Pancreas (tissue), 10 donors: Measurements from ENCODE around the gene DNAH2. TPM values are rescaled to one million over a fixed set of nuclear protein-coding genes. Genes with fewer than 3 reads are reported as not detected.

Source experiments
- ATAC-seq, 4 donors: fragments of 200-7000 bp; cut with Tn5 transposase; one replicate each; pipeline versions ENCODE4 v1.8.0 to v1.9.1; 2020; ENCODE audit warnings: mild to moderate bottlenecking in 4 of 4, moderate library complexity in 4 of 4
- DNase-seq, 6 donors: peaks; one replicate each; pipeline ENCODE4 v3.0.0-alpha.2; 2020
- FAIRE-seq: peaks from 2 replicates; lab custom pipeline; 2012; peaks lifted over from hg19 to GRCh38; lab: Jason Lieb, UNC
- H3K27ac ChIP-seq, 4 donors: fragments of 200-600 bp; sonication (generic); 1 replicate in 3 of 4; 2 replicates in 1 of 4; pipeline versions ENCODE4 v1.5.0 to v1.8.0; 2020
- H3K27me3 ChIP-seq, 4 donors: fragments of 200-600 bp; one replicate each; pipeline ENCODE4 v1.8.0; 2021
- H3K36me3 ChIP-seq, 3 donors: fragments of 200-600 bp; sonication (generic) in 1 of 3; one replicate each; pipeline versions ENCODE4 v1.5.0 to v1.8.0; 2020 to 2021
- H3K4me1 ChIP-seq, 3 donors: fragments of 200-600 bp; one replicate each; pipeline ENCODE4 v1.8.0; 2021
- H3K4me3 ChIP-seq, 4 donors: fragments of 200-600 bp; sonication (generic) in 2 of 4; one replicate each; pipeline versions ENCODE4 v1.5.0 to v1.8.0; 2020 to 2021
- H3K9me3 ChIP-seq, 4 donors: fragments of 200-600 bp; one replicate each; pipeline ENCODE4 v1.8.0; 2021
- CTCF ChIP-seq, 4 donors: fragments of 200-600 bp; sonication (generic) in 3 of 4; IDR thresholded peaks; one replicate each; pipeline versions ENCODE4 v1.5.0 to v1.8.0; 2021; ENCODE audit warnings: antibody characterized with exemption in 4 of 4
- WGBS, 2 donors: extraction: QIAGEN DNeasy Blood & Tissue Kit; methylation state at CpG; one replicate each; pipeline ENCODE4 v1.1.7; 2013; 5-methylcytosine and 5-hydroxymethylcytosine counted together
- intact Hi-C, 3 donors: fragments of 100-400 bp; cut with DNase I; formaldehyde crosslinking; loops; one replicate each; pipeline versions ENCODE4 v1.11.1 to v1.14.2; 2022
- polyA plus RNA-seq, 2 donors: library from polyadenylated mRNA; stranded (reverse); fragments of 200-250 nt; gene quantifications; one replicate each; pipeline ENCODE4 v1.2.3, GENCODE V29; 2013
- total RNA-seq, 6 donors: library from RNA; stranded (reverse); fragmentation: NEBNext Ultra II Directional in 4 of 6; extraction: Animal tissue kit (Norgen Biotek cat#: 25700) in 4 of 6; gene quantifications; one replicate each; pipeline versions ENCODE4 v1.2.1 to v1.2.4, GENCODE V29; 2021 to 2023
- donor health status: healthy with polysubstance abuse.
- donor health status: DM: no; HTN: no; CAD: no; lungs with moderate emphysema.
- donor health status: DM: no; HTN: no; CAD: no.
- donor health status: control.
- donor health status: control.
- donor health status: Bipolar disorder and iron deficiency.
- donor health status: DM: yes; HTN: yes; CAD: no.
- donor health status: DM: no; HTN: no; CAD: no.
- donor health status: DM: no; HTN: no; CAD: no.
- donor health status: DM: yes; HTN: yes; CAD: no.

DNAH2 gene
- total and polyA plus RNA-seq, 8 donors: 0.09 to 0.52 (median 0.24) TPM

GRCh38 chr17:7843257-7843535, 125.7 kb downstream of the DNAH2 start:
- ATAC-seq (no peak), DNase-seq (peak in 2 of 6 donors; percentile 67 to 80), FAIRE-seq (no peak)
- H3K27me3 ChIP-seq: no peaks in the 10 kb centered on the region
- 0 to 1% methylated on average over 17 of the region's 17 CpGs for WGBS, 2 donors
- peaks cover 0 to 7% (median 6%) of the 10 kb centered on the region in 3 donors for H3K36me3 ChIP-seq
- peaks cover 13 to 23% (median 17%) of the 10 kb centered on the region in 3 donors for H3K4me1 ChIP-seq
- peak overlapping the region; percentile 90 to 99 (median 96) for H3K27ac ChIP-seq
- peak overlapping the region; percentile 56 to 71 (median 61) for H3K4me3 ChIP-seq
- intact Hi-C loops: no loop called here
- TF ChIP-seq CTCF (IDR thresholded peaks at IDR 0.05): no peak
- no peaks in the 10 kb centered on the region for H3K9me3 ChIP-seq

- H3K4me1 ChIP-seq: peaks cover 13 to 22% (median 17%) of the 10 kb centered on the region in 3 donors
- FAIRE-seq: no peak
- peak overlapping the region; percentile 56 to 71 (median 61) for H3K4me3 ChIP-seq
- intact Hi-C loops: no loop called here
- H3K27ac ChIP-seq: peak overlapping the region; percentile 90 to 99 (median 96)
- no peaks in the 10 kb centered on the region for H3K27me3 ChIP-seq
- H3K9me3 ChIP-seq: no peaks in the 10 kb centered on the region
- 0 to 1% methylated on average over 45 to 61 of the region's 61 CpGs for WGBS, 2 donors
- DNase-seq: peak; percentile 84 to 93 (median 89)
- H3K36me3 ChIP-seq: peaks cover 0 to 9% (median 6%) of the 10 kb centered on the region in 3 donors
- ATAC-seq: peak; percentile 42 to 59 (median 55)
- no peak for TF ChIP-seq CTCF (IDR thresholded peaks at IDR 0.05)
Observed at GRCh38 chr17:7843536-7844291, 126.2 kb downstream of the DNAH2 start.

GRCh38 chr17:7844292-7845154, 127.0 kb downstream of the DNAH2 start:
- FAIRE-seq (no peak), ATAC-seq (peak; percentile 49 to 72 (median 67)), DNase-seq (peak; percentile 89 to 95 (median 90))
- WGBS, 2 donors: 0% methylated on average over 68 to 71 of the region's 71 CpGs
- Histone ChIP-seq H3K36me3 (peaks cover 0 to 17% (median 6%) of the 10 kb centered on the region in 3 donors), H3K27ac (peak overlapping the region; percentile 90 to 99 (median 96)), H3K27me3 (no peaks in the 10 kb centered on the region), H3K4me3 (peak overlapping the region; percentile 56 to 71 (median 61)), H3K4me1 (peaks cover 13 to 18% (median 17%) of the 10 kb centered on the region in 3 donors), H3K9me3 (no peaks in the 10 kb centered on the region)
- no peak for TF ChIP-seq CTCF (IDR thresholded peaks at IDR 0.05)
- intact Hi-C loops: no loop called here

GRCh38 chr17:7845359-7846062, 128.0 kb downstream of the DNAH2 start:
- H3K9me3 ChIP-seq: no peaks in the 10 kb centered on the region
- no peaks in the 10 kb centered on the region for H3K27me3 ChIP-seq
- H3K4me3 ChIP-seq: peak overlapping the region in 3 of 4 donors; percentile 56 to 63 (median 59)
- TF ChIP-seq CTCF (IDR thresholded peaks at IDR 0.05): no peak
- H3K27ac ChIP-seq: peak overlapping the region; percentile 90 to 99 (median 96)
- DNase-seq (peak in 4 of 6 donors; percentile 37 to 69 (median 56)), ATAC-seq (no peak), FAIRE-seq (no peak)
- H3K36me3 ChIP-seq: peaks cover 0 to 26% (median 6%) of the 10 kb centered on the region in 3 donors
- peaks cover 13 to 18% (median 17%) of the 10 kb centered on the region in 3 donors for H3K4me1 ChIP-seq
- intact Hi-C loops: no loop called here
- WGBS, 2 donors: 61 to 65% methylated on average over 15 of the region's 15 CpGs
